Measurements from ENCODE around the gene HCN1.

- no peak for TF ChIP-seq RFX5 (IDR thresholded peaks at IDR 0.05)
- no peak for TF ChIP-seq KDM1A (IDR thresholded peaks at IDR 0.05; ENCODE audit: low read depth)
- TF ChIP-seq CTCF (IDR thresholded peaks at IDR 0.05), result no peak
- no peak for TF ChIP-seq RAD21 (conservative IDR thresholded peaks at IDR 0.05 in 1 of 2, IDR thresholded peaks at IDR 0.05 in 1 of 2)
- no peak for TF ChIP-seq POLR2A (IDR thresholded peaks at IDR 0.05; ENCODE audit: low read length)
- TF ChIP-seq SREBF2 (IDR thresholded peaks at IDR 0.05), result no peak
Measured at GRCh38 chr5:45399041-45399440, 297.1 kb downstream of the HCN1 start.

All from A549 (cell line).